GM12878 (cell line): ENCODE data around the gene ST6GALNAC3. TPM values are rescaled to one million over a fixed set of nuclear protein-coding genes. Genes with fewer than 3 reads are reported as not detected.

ENCODE experiments used
- ATAC-seq: fragments of 200-7000 bp; cut with Tn5 transposase; 3 replicates; pipeline ENCODE4 v1.9.1; 2020; ENCODE audit warnings: mild to moderate bottlenecking, moderate library complexity
- BruUV-seq: library from RNA; stranded (reverse); fragments of 400-500 nt; replicated peaks from 2 replicates; lab custom pipeline; 2021; lab: Mats Ljungman, UMichigan
- CTCF ChIA-PET: fragments of 300-600 bp; sonication (Branson Sonifier 250); formaldehyde crosslinking; extraction: SDS; loops from one replicate; lab custom pipeline; 2021; ENCODE audit warnings: inconsistent platforms; lab: Yijun Ruan, JAX
- POLR2A ChIA-PET: fragments of 350-600 bp; formaldehyde crosslinking; extraction: SDS; loops from one replicate; lab custom pipeline; 2021; ENCODE audit warnings: inconsistent platforms; lab: Charles Lee
- RAD21 ChIA-PET: fragments of 300-600 bp; sonication (Branson Sonifier 250); formaldehyde crosslinking; loops from one replicate; lab custom pipeline; 2023; ENCODE audit warnings: antibody characterized with exemption; ENCODE audit not compliant: unreplicated experiment; lab: Charles Lee
- SMC1A ChIA-PET: fragments of 300-600 bp; sonication (Branson Sonifier 250); formaldehyde crosslinking; loops from one replicate; lab custom pipeline; 2023; ENCODE audit not compliant: unreplicated experiment, uncharacterized antibody; lab: Charles Lee
- DNase-seq: peaks from one replicate; pipeline ENCODE4 v3.0.0-alpha.2; 2011; ENCODE audit warnings: low read depth, low spot score
- FAIRE-seq: peaks from 3 replicates; lab custom pipeline; 2011; peaks lifted over from hg19 to GRCh38; lab: Jason Lieb, UNC
- H2AFZ ChIP-seq: 2 replicates; pipeline ENCODE4 v1.6.0; 2011; ENCODE audit warnings: low read depth, low read length, control low read depth; ENCODE audit not compliant: control insufficient read depth
- H3K27ac ChIP-seq: 2 replicates; pipeline ENCODE4 v1.5.1; 2011; ENCODE audit warnings: control low read depth; ENCODE audit not compliant: control insufficient read depth, insufficient read depth
- H3K27me3 ChIP-seq, 2 experiments: replicated peaks in 1 of 2; 2 replicates each; pipeline versions ENCODE4 v1.6.0 to v1.6.1; 2011; ENCODE audit warnings: low read length in 1 of 2; ENCODE audit not compliant: control insufficient read depth in 2 of 2, insufficient read depth in 2 of 2
- H3K36me3 ChIP-seq, 2 experiments: 2 replicates each; pipeline ENCODE4 v1.5.1; 2011; ENCODE audit warnings: low read length in 1 of 2; ENCODE audit not compliant: control insufficient read depth in 2 of 2, insufficient read depth in 2 of 2
- H3K4me1 ChIP-seq: 2 replicates; pipeline ENCODE4 v1.6.1; 2011; ENCODE audit warnings: mild to moderate bottlenecking, low read length, moderate library complexity, mixed read lengths; ENCODE audit not compliant: control insufficient read depth, insufficient read depth
- H3K4me2 ChIP-seq: 2 replicates; pipeline ENCODE4 v1.6.0; 2011; ENCODE audit warnings: control low read depth; ENCODE audit not compliant: control insufficient read depth, insufficient read depth
- H3K4me3 ChIP-seq: fragments of 200-600 bp; sonication (generic); 2 replicates; pipeline ENCODE4 v1.5.1; 2016
- H3K79me2 ChIP-seq: 2 replicates; pipeline ENCODE4 v1.6.0; 2011; ENCODE audit warnings: low read length; ENCODE audit not compliant: control insufficient read depth, insufficient read depth
- H3K9ac ChIP-seq: 2 replicates; pipeline ENCODE4 v1.8.0; 2011; ENCODE audit warnings: low read length, control low read depth, mixed read lengths; ENCODE audit not compliant: control insufficient read depth, insufficient read depth
- H3K9me3 ChIP-seq: replicated peaks from 3 replicates; pipeline ENCODE4 v1.5.1; 2011; ENCODE audit warnings: mild to moderate bottlenecking, low read length; ENCODE audit not compliant: control insufficient read depth, insufficient read depth
- H4K20me1 ChIP-seq: 2 replicates; pipeline ENCODE4 v1.6.0; 2011; ENCODE audit not compliant: control insufficient read depth, insufficient read depth
- BCL11A ChIP-seq: IDR thresholded peaks from 2 replicates; pipeline ENCODE4 v1.6.1; 2011; ENCODE audit warnings: low read depth, low read length
- CBFB ChIP-seq: IDR thresholded peaks from 2 replicates; pipeline ENCODE4 v1.6.1; 2016; ENCODE audit warnings: antibody characterized with exemption, low read depth
- CBX5 ChIP-seq: sonication (generic); IDR thresholded peaks from 2 replicates; pipeline ENCODE4 v1.6.1; 2016; ENCODE audit warnings: low read depth, moderate library complexity, mild to moderate bottlenecking, inconsistent platforms
- CEBPB ChIP-seq, 2 experiments: fragments of 150-350 bp in 1 of 2; IDR thresholded peaks; 2 replicates each; pipeline ENCODE4 v1.6.1; 2012 to 2014; ENCODE audit warnings: low read depth in 2 of 2, low read length in 2 of 2, borderline replicate concordance in 1 of 2, inconsistent platforms in 1 of 2
- CHD4 ChIP-seq: fragments of 200-600 bp; sonication (generic); IDR thresholded peaks from 2 replicates; pipeline ENCODE4 v1.6.1; 2016; ENCODE audit warnings: mild to moderate bottlenecking
- CTCF ChIP-seq, 3 experiments: IDR thresholded peaks in 2 of 3; conservative IDR thresholded peaks in 1 of 3; 2 replicates each; pipeline ENCODE4 v1.5.1; 2011; ENCODE audit warnings: low read depth in 3 of 3, low read length in 3 of 3, mild to moderate bottlenecking in 3 of 3, control low read depth in 2 of 3, moderate library complexity in 2 of 3, inconsistent platforms in 1 of 3, mixed read lengths in 1 of 3; ENCODE audit not compliant: control insufficient read depth in 2 of 3, insufficient read depth in 1 of 3; ENCODE audit errors: extremely low read depth in 1 of 3
- MEF2B ChIP-seq: fragments of 450-650 bp; IDR thresholded peaks from 2 replicates; pipeline ENCODE4 v1.6.1; 2018; ENCODE audit warnings: mild to moderate bottlenecking, moderate library complexity; ENCODE audit not compliant: partially characterized antibody, poor library complexity, severe bottlenecking
- NBN ChIP-seq: fragments of 450-650 bp; IDR thresholded peaks from 2 replicates; pipeline ENCODE4 v1.6.1; 2016
- PAX8 ChIP-seq: fragments of 450-650 bp; IDR thresholded peaks from 2 replicates; pipeline ENCODE4 v1.6.1; 2017; ENCODE audit warnings: mild to moderate bottlenecking, moderate library complexity
- POLR2AphosphoS5 ChIP-seq: IDR thresholded peaks from 2 replicates; pipeline ENCODE4 v1.6.1; 2011; ENCODE audit warnings: mild to moderate bottlenecking, low read length, inconsistent platforms
- RAD51 ChIP-seq: fragments of 450-650 bp; IDR thresholded peaks from 2 replicates; pipeline ENCODE4 v1.6.1; 2016; ENCODE audit warnings: moderate library complexity, mild to moderate bottlenecking, inconsistent platforms
- RB1 ChIP-seq: fragments of 450-650 bp; formaldehyde crosslinking; IDR thresholded peaks from 2 replicates; pipeline ENCODE4 v1.6.1; 2017; ENCODE audit warnings: mild to moderate bottlenecking, borderline replicate concordance
- SREBF1 ChIP-seq: IDR thresholded peaks from 2 replicates; pipeline ENCODE4 v1.6.1; 2012; ENCODE audit warnings: mild to moderate bottlenecking, low read length
- SRF ChIP-seq, 2 experiments: IDR thresholded peaks; 2 replicates each; pipeline ENCODE4 v1.6.1; 2011; ENCODE audit warnings: low read depth in 2 of 2, low read length in 2 of 2, mild to moderate bottlenecking in 1 of 2, moderate library complexity in 1 of 2
- SUZ12 ChIP-seq: fragments of 200-600 bp; sonication (generic); IDR thresholded peaks from one replicate; pipeline ENCODE4 v1.6.1; 2018; ENCODE audit warnings: antibody characterized with exemption, mild to moderate bottlenecking; ENCODE audit not compliant: unreplicated experiment
- TCF3 ChIP-seq: IDR thresholded peaks from 2 replicates; pipeline ENCODE4 v1.6.1; 2012; ENCODE audit warnings: low read depth, mild to moderate bottlenecking, low read length, borderline replicate concordance; ENCODE audit not compliant: insufficient read depth
- USF2 ChIP-seq: IDR thresholded peaks from 2 replicates; pipeline ENCODE4 v1.6.1; 2011; ENCODE audit warnings: low read depth, low read length, improper control_type of control experiment, borderline replicate concordance
- ZNF274 ChIP-seq: IDR thresholded peaks from one replicate; pipeline ENCODE4 v1.8.0; 2011; ENCODE audit not compliant: insufficient read length, insufficient read depth
- WGBS: methylation state at CpG from one replicate; pipeline ENCODE4 v1.1.6; 2016; ENCODE audit warnings: low lambda C conversion rate; ENCODE audit not compliant: insufficient replicate concordance, insufficient coverage; ENCODE audit errors: missing lambda C conversion rate; 5-methylcytosine and 5-hydroxymethylcytosine counted together
- in situ Hi-C: fragments of 300-500 bp; cut with MboI; formaldehyde crosslinking; loops from 9 replicates; pipeline ENCODE4 v1.14.3; 2018; ENCODE audit warnings: mixed read lengths
- intact Hi-C: fragments of 100-400 bp; cut with micrococcal nuclease; formaldehyde crosslinking; loops from one replicate; pipeline ENCODE4 v1.14.2; 2022; ENCODE audit not compliant: unreplicated experiment
- polyA plus RNA-seq, 11 experiments: library from polyadenylated mRNA; depleted of rRNA in 4 of 11; unstranded in 6 of 11; stranded (reverse) in 5 of 11; fragments of >200 nt; fragmentation: Nextera tagmentation in 4 of 11; fragmentation: Illumina TruSeq in 1 of 11; extraction: Ambion mirVana in 4 of 11; extraction: Trizol in 1 of 11; gene quantifications; 1 replicate in 1 of 11; 2 replicates in 10 of 11; pipeline versions ENCODE4 v1.2.1 to v1.2.3, GENCODE V29; 2011 to 2016; ENCODE audit warnings: inconsistent platforms in 2 of 11, missing spikeins in 2 of 11, low read depth in 1 of 11
- total RNA-seq, 4 experiments: library from RNA; depleted of rRNA in 3 of 4; stranded (reverse); fragments of >200 nt in 3 of 4; fragmentation: Illumina TruSeq in 1 of 4; extraction: Trizol in 1 of 4; gene quantifications; 2 replicates each; pipeline versions ENCODE4 v1.2.1 to v1.2.3, GENCODE V29; 2013 to 2021

Gene ST6GALNAC3
- total and polyA plus RNA-seq, 10 of the 15 experiments (the other 5 are each of a cell fraction or from before 2014, with no cell fraction given) = 0.04 to 0.68 (median 0.18) TPM; not detected in 3

- intact Hi-C loops = no loop called here
- Histone ChIP-seq H3K4me2 (no peak overlapping the region), H3K4me1 (peaks cover 4% of the 10 kb centered on the region; the same call in 1 of the 2 replicates), H3K27ac (no peak overlapping the region), H3K9me3 (no peaks in the 10 kb centered on the region), H3K79me2 (no peaks in the 10 kb centered on the region), H3K9ac (no peak overlapping the region), H3K4me3 (no peak overlapping the region), H3K27me3 (no peaks in the 10 kb centered on the region; a peak in 1 of 4 replicates), H2AFZ (no peak overlapping the region), H3K36me3 (no peaks in the 10 kb centered on the region), H4K20me1 (no peaks in the 10 kb centered on the region)
- no TSS peak for BruUV-seq
- no peak for ATAC-seq
- no peak for DNase-seq
- in situ Hi-C loops = no loop called here
- ChIA-PET RAD21 (no interaction called here), SMC1A (interaction anchor here (0.5 kb wide), 1 partner anchor 9 kb away, joined by 3 read pairs; no protein-coding TSS in a partner anchor), POLR2A (no interaction called here), CTCF (no interaction called here)
- 27% methylated on average over 3 of the region's 3 CpGs for WGBS
- TF ChIP-seq CBX5 (no peak), SRF (IDR thresholded peaks at IDR 0.05; ENCODE audit: low read depth in 2 of 2, low read length in 2 of 2) (no peak), ZNF274 (no peak), RB1 (no peak), BCL11A (no peak), SUZ12 (no peak), CTCF (IDR thresholded peaks at IDR 0.05 in 2 of 3, conservative IDR thresholded peaks at IDR 0.05 in 1 of 3; ENCODE audit: control insufficient read depth in 2 of 3, extremely low read depth in 1 of 3, insufficient read depth in 1 of 3, low read depth in 3 of 3, low read length in 3 of 3) (no peak), USF2 (no peak), RAD51 (no peak), CEBPB (IDR thresholded peaks at IDR 0.05; ENCODE audit: borderline replicate concordance in 1 of 2, low read depth in 2 of 2, low read length in 2 of 2) (no peak), CBFB (no peak), PAX8 (no peak), TCF3 (no peak), MEF2B (no peak), NBN (no peak), SREBF1 (no peak), CHD4 (no peak), POLR2AphosphoS5 (no peak)
- FAIRE-seq = no peak
Measured at GRCh38 chr1:76187436-76187835, 112.9 kb downstream of the ST6GALNAC3 start.
